GM10847 (cell line): ENCODE results near the gene NRG2.

ENCODE experiments used
- POLR2A ChIP-seq: IDR thresholded peaks from 2 replicates; pipeline ENCODE4 v1.6.1; 2011; ENCODE audit not compliant: insufficient read length; ENCODE audit errors: extremely low read depth

NRG2 gene

DNA sequence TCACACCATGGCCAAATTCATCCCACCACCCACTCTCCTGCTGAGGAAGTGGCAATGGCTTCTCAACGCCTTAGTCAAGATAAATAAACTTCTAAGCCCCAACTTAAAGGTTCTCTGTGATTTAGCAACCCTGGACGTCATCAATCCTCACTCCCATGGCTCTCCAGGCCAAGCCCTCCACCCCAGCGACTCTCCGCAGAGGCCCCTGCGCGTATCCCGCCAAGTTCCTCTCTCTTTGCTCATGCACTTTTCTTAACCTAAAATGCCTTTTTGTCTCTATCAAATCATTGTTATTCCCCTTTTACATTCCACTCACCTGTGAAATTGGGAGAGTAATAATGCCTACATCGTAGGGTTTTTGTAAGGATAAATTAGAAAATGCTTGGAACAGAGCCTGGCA, 88.6 kb downstream of the NRG2 start:
- TF ChIP-seq POLR2A, result no peak

DNA sequence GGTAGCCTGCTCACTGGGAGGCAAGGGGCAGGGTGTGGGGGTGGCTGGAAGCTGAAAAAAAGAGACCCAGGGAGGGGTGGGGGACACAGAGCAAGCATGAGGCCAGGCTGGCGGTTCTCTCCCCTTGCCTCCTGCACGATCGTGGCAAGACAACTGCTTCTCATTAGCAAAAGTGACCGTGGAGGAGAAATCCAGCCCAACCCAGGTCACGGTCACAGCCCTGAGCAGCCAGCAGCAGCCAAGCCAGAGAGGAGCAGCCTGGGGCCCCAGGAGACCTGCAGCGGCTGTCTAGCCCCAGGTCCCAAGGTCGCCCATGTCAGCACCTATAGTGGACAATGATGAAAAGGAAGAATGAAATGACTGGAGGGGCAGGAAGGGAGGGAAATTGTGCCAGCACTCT, 89.1 kb downstream of the NRG2 start:
- TF ChIP-seq POLR2A, result no peak

DNA sequence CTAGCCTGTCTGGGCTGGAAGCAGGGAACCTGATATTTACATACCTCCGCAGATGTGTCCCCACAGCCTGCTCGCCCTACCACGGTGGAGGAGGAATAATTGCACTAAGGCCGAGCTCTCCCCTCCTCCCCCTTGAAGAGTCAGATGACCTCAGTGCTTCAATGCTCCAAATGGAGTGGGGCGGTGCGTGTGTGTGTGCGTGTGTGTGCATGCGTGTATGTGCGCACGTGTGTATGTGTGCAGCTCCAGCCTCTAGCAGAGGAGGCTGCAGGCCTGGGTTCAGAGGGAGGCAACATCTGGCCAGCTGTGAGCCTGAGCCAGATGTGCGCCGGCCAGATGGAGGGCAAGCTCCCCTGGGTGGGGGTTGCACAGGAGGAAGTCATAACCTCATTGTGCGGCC, 90.5 kb downstream of the NRG2 start:
- TF ChIP-seq POLR2A, result no peak

DNA sequence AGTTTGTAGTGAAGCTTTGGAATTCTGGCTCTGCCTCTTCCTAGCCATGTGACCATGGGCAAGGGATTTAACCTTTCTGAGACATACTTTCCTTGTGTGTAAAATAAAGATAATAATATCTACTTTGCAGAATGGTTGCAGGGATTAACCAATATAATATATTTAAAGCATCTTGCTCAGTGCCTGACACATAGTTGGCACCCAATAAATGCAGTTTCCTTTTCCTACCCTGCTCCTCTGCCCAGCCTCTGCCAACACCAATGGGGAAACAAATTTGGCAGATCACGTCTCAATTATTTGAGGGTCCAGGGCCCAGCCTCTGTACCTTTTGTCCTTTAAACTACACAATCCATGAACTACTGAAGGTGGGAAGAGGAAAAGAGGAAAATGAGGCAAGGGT, 91.1 kb downstream of the NRG2 start:
- no peak for TF ChIP-seq POLR2A

DNA sequence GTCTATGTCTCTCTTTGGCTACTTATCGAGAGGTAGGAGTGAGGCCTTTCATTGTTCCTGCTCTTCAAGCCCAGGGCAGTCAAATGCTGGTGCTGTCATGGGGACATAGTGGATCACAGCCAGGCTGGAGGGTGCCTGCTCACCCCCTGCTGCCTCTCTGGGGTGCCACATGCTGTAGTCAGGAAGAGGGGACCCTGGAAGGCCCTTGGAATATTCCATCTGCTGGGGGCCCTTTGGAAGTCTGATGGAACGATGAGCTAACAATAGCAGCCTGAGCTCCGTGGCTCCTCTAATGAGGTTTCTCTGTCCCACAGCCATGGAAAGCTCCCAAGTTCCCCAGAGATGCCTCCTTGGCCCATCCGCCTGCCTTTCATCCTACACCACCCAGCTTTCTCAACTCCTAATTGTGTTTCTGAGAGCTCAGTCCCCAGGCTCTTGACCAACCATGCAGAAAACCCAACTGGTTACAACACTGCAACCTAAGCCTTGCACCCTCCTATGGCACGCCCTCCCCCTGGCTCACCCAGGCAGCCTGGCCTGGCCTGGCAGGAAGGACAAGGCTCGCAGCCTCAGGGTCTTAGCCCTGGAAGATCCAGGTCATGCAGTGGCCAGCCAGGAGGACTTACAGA, 91.7 kb downstream of the NRG2 start:
- TF ChIP-seq POLR2A, result no peak

DNA sequence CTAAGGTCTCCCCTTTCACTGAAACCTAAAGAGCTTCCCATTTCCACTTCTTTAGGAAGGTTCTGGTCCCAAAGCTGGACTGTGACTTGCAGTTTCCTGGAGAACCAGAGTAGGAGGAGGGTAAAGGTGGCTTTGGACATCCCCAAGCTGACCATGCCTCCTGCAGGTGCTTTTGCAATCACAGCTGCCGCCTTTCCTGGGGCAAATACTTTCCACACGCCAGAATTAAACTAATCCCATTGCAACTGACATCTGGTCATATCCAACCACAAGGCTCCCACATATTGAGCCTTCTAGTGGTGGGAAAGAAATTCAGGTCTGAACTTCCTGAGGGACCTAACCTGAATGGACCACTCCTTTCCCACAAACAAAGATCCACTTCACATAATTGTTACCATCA, 92.7 kb downstream of the NRG2 start:
- no peak for TF ChIP-seq POLR2A

DNA sequence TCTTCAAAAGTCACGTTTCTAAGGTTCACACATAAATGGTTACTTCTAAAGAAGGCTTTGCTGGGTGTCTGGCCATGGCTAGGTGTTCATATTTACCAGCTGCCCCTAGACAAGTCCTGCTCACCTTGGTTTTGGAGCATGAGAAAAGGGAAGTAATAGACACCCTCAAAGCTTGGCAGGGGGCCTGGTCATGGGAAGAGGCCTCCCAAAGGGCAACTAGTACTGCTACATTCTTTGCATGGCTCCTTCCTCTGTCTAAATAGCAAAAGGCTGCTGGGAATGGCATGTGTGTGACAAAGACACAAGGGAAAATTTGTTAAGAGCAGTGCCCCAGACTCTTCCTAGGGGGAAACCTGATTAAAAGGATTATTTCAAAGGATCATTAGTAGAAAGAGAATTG, 93.4 kb downstream of the NRG2 start:
- no peak for TF ChIP-seq POLR2A

DNA sequence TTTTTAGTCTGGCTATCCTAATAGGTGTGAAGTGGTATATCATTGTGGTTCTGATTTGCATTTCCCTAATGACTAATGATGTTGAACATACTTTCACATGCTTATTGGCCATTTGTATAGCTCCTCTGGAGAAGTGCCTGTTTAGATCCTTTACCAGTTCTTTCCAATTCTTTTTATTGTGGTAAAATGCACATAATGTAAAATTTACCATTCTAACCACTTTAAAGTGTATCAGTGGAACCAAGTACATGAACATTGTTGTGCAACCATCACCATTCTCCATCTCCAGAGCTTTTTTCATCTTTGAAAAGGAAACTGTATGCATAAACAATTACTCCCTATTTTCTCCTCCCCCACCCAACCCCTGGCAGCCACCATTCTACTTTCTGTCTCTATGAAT, 95.4 kb downstream of the NRG2 start:
- TF ChIP-seq POLR2A, result no peak

DNA sequence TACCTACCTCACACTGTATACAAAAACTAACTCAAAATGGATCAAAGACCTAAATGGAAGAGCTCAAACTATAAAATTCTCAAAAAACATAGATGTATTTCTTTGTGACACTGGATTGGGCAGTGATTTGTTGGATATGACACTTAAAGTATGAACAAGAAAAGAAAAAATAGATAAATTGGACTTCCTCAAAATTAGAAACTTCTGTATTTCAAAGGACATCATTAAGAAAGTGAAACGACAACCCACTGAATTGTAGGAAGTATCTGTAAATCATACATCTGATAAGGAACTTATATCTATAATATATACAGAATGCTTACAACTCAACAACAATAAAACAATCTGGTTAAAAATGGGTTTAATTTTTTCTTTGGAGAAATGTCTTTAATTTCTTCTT, 96.7 kb downstream of the NRG2 start:
- no peak for TF ChIP-seq POLR2A

DNA sequence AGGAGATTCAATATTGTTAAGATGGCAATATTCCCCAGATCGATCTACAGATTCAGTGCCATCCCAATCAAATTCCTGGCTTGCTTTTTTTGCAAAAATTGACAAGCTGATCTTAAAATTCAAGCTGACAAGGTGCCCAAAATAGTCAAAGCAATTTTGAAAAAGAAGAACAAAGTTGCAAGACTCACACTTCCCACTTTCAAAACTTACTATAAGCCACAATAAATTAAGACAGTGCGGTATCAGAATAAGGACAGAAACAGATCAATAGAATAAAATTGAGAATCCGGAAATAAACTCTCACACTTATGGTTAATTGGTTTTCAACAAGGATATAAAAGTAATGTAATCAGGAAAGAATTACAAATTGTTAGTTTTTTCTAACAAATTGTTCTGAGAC, 97.1 kb downstream of the NRG2 start:
- no peak for TF ChIP-seq POLR2A

DNA sequence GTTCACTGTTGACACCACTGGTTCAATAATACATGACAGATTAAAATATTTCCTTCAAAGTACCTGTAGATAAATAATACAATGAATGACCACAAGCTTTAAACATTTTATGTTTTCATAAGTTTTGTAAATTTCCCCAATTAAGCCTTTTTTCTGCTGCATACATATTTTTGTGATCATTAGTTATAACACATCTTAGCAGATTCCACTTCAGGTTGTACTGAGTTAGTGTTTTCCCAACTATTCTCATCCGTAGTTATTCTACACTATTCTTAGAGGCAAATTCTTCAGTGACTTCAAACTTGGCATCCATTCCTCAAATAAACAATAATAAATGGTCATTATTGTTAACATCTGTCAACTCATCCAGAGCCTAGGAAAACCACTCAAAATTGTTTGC, 100.9 kb downstream of the NRG2 start:
- no peak for TF ChIP-seq POLR2A

DNA sequence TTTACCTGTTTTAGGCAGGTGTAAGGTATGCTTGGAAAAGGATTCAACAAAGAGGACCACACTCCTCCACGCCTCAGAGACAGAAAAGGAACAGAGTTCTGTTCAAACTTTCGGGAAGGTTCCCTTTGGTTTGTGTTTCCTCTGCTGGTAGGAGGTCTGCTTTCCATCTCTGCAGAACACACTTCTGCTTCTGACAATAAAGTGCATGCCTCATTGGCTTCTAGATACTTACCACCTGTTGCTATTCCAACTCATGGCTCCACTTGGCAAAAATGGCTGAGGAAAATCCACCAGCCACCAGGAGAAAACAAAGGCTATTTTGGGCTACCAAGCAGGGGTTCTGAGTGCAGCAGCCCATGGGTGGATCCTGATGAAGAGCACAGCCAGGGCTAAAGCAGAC, 112.7 kb downstream of the NRG2 start:
- TF ChIP-seq POLR2A, result no peak

DNA sequence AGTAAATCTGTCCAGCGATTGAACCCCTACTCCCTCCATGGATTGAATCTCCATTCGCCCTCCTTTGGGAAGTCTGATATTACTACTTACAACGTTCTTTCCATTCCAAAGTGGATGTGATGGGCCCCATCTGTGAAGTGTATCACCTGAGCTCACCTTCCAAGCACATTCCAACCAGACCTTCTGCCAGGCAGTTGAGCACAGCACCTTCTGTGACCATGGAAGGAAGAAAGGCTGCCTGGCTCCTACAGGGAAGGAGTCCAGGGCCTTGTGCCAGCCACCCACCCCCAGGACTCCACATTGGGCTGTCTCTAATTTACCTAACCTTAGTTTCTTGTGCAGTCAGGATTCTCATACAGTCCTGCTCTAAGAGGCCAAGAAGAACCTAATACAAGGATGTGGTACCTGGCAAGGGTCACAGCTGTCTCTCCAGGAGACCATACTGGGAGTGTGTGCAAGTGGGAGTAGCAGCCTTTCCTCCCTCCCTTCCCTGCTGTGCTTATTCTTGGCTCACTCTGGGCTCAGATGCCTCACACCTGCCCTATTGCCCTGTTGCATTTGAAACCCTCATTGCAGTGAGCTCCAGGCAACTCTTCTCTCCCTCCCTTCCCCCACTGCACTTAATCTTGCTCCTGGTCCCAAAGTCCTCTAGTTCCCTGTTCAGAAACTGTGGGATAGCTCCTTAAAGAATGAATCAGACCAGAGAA, 116.1 kb downstream of the NRG2 start:
- TF ChIP-seq POLR2A, result no peak

DNA sequence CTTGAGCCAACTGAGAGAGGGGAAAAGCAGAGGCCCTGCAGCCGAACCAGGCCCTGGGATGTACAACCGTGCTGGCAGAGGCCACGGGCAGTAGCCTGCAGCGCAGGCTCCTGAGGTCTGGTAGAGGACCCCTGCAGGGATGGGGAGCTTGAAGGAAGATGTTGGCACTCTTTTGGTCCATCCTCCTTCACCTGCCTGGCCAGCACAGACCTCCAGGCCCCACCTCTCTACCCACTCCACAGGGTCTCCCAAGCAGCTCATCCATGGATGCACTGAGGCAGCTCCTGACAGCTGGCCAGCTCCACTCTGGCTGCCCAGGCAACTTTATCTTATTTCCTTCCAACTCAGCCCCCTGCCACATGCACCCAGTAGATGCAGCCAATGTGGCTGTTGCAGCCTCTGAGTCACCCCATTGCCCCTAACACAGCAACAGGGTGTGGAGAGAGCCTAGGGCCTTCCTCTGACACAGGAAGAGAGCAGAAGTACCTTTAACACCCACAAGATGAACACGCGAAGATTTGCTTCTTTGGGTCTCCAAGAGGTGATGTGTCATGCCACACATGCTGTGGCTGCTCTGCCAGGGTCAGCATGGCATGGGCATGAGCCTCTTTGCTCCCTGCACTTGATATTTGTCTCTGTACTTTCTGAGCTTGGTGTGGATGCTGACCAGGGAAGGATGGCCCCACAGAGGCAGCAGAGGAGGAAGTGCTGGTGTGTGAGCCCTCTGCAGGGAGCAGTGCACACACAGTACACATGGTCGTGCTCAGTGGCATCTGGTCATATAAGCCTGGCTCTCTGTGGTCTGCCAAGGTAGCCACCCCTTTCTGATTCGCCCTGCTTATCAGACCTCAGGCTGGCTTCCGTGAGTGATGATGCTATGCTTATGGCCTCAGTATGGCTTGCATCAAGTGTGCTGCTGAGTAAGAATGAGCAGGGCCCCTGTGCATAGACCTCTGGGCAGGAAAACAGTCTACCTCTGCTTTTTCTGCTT, 117.2 kb downstream of the NRG2 start:
- TF ChIP-seq POLR2A, result no peak

DNA sequence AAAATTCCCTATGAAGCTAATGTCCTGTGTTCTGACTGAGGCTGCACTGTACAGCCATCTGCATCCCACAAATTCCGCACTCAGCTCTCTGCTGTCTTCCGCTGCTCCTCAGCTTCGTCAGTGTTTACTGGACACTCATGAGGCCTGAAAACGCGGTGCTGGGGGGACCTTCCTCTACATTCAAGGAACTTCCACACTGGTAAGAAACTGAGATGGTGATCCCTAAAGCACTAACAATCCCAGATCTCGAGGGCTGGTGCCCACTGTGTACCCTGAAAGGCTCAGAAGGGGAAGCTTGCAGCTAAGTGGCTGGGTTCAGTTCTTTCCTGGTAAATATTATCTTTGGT, 117.9 kb downstream of the NRG2 start:
- no peak for TF ChIP-seq POLR2A

DNA sequence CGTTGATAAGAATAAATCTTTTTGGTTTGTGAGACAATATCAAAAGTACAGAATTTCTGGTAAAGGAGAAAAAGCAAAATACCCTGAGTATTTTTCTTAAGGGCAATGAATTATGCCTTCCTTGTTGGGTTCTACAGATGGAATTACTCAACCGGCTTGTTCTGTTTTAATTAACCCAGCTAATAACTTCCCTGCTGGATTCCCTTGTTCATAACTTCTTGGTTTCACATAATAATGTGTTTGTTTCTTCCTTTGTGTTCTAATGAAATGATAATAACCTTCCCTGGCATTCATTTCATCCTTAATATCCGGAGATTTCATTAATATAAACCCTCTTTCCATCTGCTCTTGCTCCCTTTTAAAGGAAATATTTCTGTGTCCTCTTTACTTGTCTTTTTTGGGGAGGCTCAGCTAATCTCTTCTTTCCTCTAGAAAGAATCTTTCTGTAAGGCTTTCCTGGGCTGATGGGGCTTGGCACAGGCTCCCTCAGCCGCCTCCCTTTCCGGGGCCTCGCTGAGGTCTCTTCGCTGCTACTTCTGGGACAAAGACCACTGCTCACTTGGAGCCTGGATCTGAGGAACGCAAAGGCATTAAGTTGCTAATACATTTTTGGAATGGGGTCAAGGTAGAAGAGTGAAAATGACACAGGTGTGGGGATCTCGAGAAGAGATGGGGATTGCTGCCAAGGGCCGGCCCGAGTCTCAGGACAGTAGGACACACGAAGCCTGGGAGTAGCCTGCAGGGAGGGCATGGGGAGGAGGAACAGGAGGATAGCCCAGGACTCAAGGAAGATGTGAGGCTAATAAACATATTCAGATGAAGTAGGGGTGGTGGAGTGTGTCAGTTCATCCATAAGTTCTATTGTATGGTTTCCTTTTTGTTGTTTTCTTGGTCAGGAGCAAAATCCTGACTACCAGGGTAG, 118.5 kb downstream of the NRG2 start:
- no peak for TF ChIP-seq POLR2A

DNA sequence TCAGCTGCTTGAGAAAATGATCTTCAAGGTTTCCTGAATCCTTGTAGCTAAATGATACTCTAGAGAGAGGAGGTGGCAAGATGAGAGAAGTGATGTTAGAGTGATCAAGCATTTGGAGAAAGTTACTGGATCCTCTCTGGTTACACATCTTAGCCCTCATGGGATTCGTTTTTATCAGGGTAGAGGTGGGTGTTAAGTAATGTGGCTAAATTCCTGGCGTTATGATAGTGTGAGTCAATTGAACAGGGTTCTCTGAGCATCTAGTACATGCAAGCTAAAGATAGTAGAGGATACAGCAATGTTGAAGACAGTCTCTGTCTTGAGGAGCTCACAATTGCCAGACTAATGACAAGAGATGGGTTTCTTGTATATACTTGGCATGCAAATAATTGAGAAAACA, 123.8 kb downstream of the NRG2 start:
- TF ChIP-seq POLR2A, result no peak
